ENCODE measurements around the gene AATF. TPM values are rescaled to one million over a fixed set of nuclear protein-coding genes. Genes with fewer than 3 reads are reported as not detected.
"Not testable (repeated sequence)": the region's sequence is repeated elsewhere in the genome, so short reads cannot be mapped to it uniquely, and the experiment has no call there.

Gene AATF
- total RNA-seq, 1 donor from 2014 or later: 22.5 TPM

DNA sequence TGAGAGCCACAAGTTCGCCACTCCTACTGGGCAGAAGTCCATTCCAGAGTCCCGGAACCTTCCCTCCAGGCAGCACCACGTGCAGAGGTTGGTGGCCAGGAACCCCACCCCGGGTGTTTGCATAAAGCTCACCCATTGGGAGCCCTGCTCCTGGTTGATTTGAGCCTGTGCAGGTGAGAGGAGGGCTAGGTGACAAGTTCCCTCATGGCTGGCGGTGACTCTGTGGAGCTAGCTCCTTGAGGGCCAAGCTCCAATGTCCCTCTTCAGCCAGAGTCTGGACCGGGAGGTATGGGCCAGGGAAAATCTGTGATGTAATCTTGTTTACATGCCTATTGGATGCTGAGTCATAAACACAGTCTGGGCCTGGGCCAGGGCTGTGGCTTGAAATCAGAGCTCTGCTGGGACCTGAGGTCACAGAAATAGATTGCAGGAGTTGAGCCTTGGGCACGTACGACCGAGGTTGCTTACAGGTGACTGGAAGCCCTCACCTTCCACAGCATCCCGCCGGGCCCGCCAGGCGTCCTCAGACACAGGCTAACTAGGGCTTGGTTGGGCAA lies 118.9 kb downstream of the AATF start:
- Mint-ChIP-seq H3K9me3 (ENCODE audit: unreplicated experiment) (no peaks in the 10 kb centered on the region), H3K27me3 (ENCODE audit: unreplicated experiment) (peaks cover 2% of the 10 kb centered on the region), H3K36me3 (ENCODE audit: unreplicated experiment) (no peaks in the 10 kb centered on the region), H3K27ac (ENCODE audit: unreplicated experiment) (no peak overlapping the region), H3K4me3 (ENCODE audit: unreplicated experiment) (no peak overlapping the region), H3K4me1 (ENCODE audit: low read depth, unreplicated experiment) (peaks cover 29% of the 10 kb centered on the region)
- TF ChIP-seq CTCF (IDR thresholded peaks at IDR 0.05; ENCODE audit: partially characterized antibody, unreplicated experiment): no peak
- DNase-seq: no peak

DNA sequence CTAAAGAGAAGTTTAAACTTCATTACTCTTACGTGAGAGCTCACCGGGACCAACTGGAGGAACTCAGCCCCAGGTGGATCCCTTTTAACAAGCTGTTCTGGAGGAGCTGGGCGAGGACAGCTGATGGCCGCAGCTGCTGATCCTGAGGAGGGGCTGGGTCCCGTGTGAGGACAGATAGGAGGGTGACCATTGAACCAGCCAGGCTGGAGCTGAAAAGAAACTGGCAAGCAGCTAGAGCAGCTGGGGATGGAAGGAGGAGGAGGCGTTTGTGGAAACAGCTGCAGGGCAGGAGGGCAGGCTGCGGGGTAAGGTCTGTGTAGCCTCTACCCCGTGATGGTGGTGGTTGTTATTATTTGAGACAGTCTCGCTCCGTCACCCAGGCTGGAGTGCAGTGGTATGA lies 119.5 kb downstream of the AATF start:
- H3K27ac Mint-ChIP-seq (ENCODE audit: unreplicated experiment): no peak overlapping the region
- no peak for TF ChIP-seq CTCF (IDR thresholded peaks at IDR 0.05; ENCODE audit: partially characterized antibody, unreplicated experiment)
- H3K36me3 Mint-ChIP-seq (ENCODE audit: unreplicated experiment): no peaks in the 10 kb centered on the region
- peak overlapping the region; percentile 52 for H3K4me3 Mint-ChIP-seq (ENCODE audit: unreplicated experiment)
- H3K4me1 Mint-ChIP-seq (ENCODE audit: low read depth, unreplicated experiment): peaks cover 29% of the 10 kb centered on the region
- no peak for DNase-seq
- H3K27me3 Mint-ChIP-seq (ENCODE audit: unreplicated experiment): peaks cover 2% of the 10 kb centered on the region
- no peaks in the 10 kb centered on the region for H3K9me3 Mint-ChIP-seq (ENCODE audit: unreplicated experiment)

DNA sequence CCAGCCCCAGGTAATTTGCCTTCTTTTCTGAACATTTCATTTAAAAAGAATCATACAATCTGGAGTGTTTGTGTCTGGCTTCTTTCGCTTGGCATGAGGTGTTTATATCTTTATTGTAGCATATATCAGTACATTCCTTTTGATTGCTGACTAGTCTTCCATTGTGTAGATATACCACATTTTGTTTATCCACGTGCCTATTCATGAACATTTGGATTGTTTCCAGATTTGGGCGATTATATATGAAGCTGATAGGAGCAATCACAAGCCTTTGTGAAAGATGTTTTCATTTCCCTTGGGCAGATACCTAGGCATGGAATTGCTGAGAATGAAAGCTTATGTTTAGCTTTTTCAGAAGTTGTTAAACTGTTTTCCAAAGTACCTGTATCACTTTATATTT lies 120.3 kb downstream of the AATF start:
- Mint-ChIP-seq H3K4me1 (ENCODE audit: low read depth, unreplicated experiment) (peaks cover 27% of the 10 kb centered on the region), H3K27ac (ENCODE audit: unreplicated experiment) (no peak overlapping the region), H3K36me3 (ENCODE audit: unreplicated experiment) (no peaks in the 10 kb centered on the region), H3K9me3 (ENCODE audit: unreplicated experiment) (no peaks in the 10 kb centered on the region), H3K27me3 (ENCODE audit: unreplicated experiment) (peaks cover 2% of the 10 kb centered on the region), H3K4me3 (ENCODE audit: unreplicated experiment) (no peak overlapping the region)
- no peak for TF ChIP-seq CTCF (IDR thresholded peaks at IDR 0.05; ENCODE audit: partially characterized antibody, unreplicated experiment)
- DNase-seq: no peak

- not testable (repeated sequence) for H3K27ac Mint-ChIP-seq (ENCODE audit: unreplicated experiment); H3K36me3 Mint-ChIP-seq (ENCODE audit: unreplicated experiment); H3K4me1 Mint-ChIP-seq (ENCODE audit: low read depth, unreplicated experiment); H3K9me3 Mint-ChIP-seq (ENCODE audit: unreplicated experiment); H3K4me3 Mint-ChIP-seq (ENCODE audit: unreplicated experiment); H3K27me3 Mint-ChIP-seq (ENCODE audit: unreplicated experiment); DNase-seq
These were observed 124.7 kb downstream of the AATF start for GRCh38 chr17:37073464-37073863.

- DNase-seq: no peak
- no peaks in the 10 kb centered on the region for H3K4me1 Mint-ChIP-seq (ENCODE audit: low read depth, unreplicated experiment)
- H3K27ac Mint-ChIP-seq (ENCODE audit: unreplicated experiment): no peak overlapping the region
- H3K4me3 Mint-ChIP-seq (ENCODE audit: unreplicated experiment): no peak overlapping the region
- H3K9me3 Mint-ChIP-seq (ENCODE audit: unreplicated experiment): no peaks in the 10 kb centered on the region
- TF ChIP-seq CTCF (IDR thresholded peaks at IDR 0.05; ENCODE audit: partially characterized antibody, unreplicated experiment): no peak
- no peaks in the 10 kb centered on the region for H3K27me3 Mint-ChIP-seq (ENCODE audit: unreplicated experiment)
- H3K36me3 Mint-ChIP-seq (ENCODE audit: unreplicated experiment): peaks cover 7% of the 10 kb centered on the region
These were observed 130.4 kb downstream of the AATF start for GRCh38 chr17:37079065-37079708.
